ENCODE data around the gene PRPF40A. TPM values are rescaled to one million over a fixed set of nuclear protein-coding genes. Genes with fewer than 3 reads are reported as not detected.

PRPF40A gene
- total and polyA plus RNA-seq, 2 of the 8 experiments (the other 6 are each of a cell fraction or from before 2014, with no cell fraction given): 85.5 to 176 TPM

GRCh38 chr2:152624805-152625204, 92.5 kb downstream of the PRPF40A start:
- FAIRE-seq: no peak
- CTCF ChIA-PET (ENCODE audit: partially characterized antibody): interaction anchor here (0.5 to 3.9 kb wide), 3 partner anchors 11 to 313 kb away, joined by 3 to 30 read pairs (median 6); no protein-coding TSS in a partner anchor
- TF ChIP-seq POLR2AphosphoS5 (IDR thresholded peaks at IDR 0.05; ENCODE audit: low read depth, low read length): no peak

More at GRCh38 chr2:152624805-152625204, 92.5 kb downstream of the PRPF40A start:
- H3K23ac ChIP-seq (ENCODE audit: insufficient read length): no peak overlapping the region
- H3K18ac ChIP-seq (ENCODE audit: extremely low read depth, low read length): no peak overlapping the region
- no peaks in the 10 kb centered on the region for H3K79me1 ChIP-seq (ENCODE audit: low read depth, low read length)
- no peak overlapping the region for H2BK12ac ChIP-seq (ENCODE audit: low read depth, low read length)
- no peaks in the 10 kb centered on the region for H3K4me1 ChIP-seq (replicated peaks in 1 of 4; ENCODE audit: control insufficient read depth in 3 of 4, insufficient read depth in 4 of 4, low read length in 3 of 4)
- H2BK15ac ChIP-seq (ENCODE audit: low read length): no peak overlapping the region
- H4K5ac ChIP-seq (ENCODE audit: insufficient read length, low read depth, low read length): no peak overlapping the region
- H3K4ac ChIP-seq (replicated peaks; ENCODE audit: insufficient read length, low read depth, low read length): no peak overlapping the region
- H2AFZ ChIP-seq (ENCODE audit: low read length): no peak overlapping the region
- H3K4me3 ChIP-seq (ENCODE audit: extremely low read depth in 1 of 4, insufficient read depth in 2 of 4, low read depth in 3 of 4, low read length in 4 of 4): no peak overlapping the region
- 91% methylated on average over 3 of the region's 3 CpGs; no CpG with 5 or more reads in 1 of the 2 experiments for WGBS, 2 experiments (ENCODE audit: extremely low coverage in 1 of 2, insufficient coverage in 1 of 2, insufficient read length in 1 of 2, insufficient replicate concordance in 2 of 2, low coverage in 1 of 2, low lambda C conversion rate in 2 of 2, missing lambda C conversion rate in 1 of 2)
- POLR2A ChIA-PET (ENCODE audit: partially characterized antibody): no interaction called here
- DNase-seq (ENCODE audit: low read depth in 1 of 2, low spot score in 2 of 2): no peak
- no peaks in the 10 kb centered on the region for H3K23me2 ChIP-seq (ENCODE audit: low read depth, low read length)
- H2BK5ac ChIP-seq (ENCODE audit: low read depth, low read length): no peak overlapping the region
- no peak overlapping the region for H3K27ac ChIP-seq (ENCODE audit: low read depth, low read length)
- no peaks in the 10 kb centered on the region for H3K27me3 ChIP-seq (replicated peaks in 1 of 4; ENCODE audit: control insufficient read depth in 3 of 4, extremely low read depth in 1 of 4, insufficient read depth in 3 of 4, low read length in 3 of 4)
- H2BK120ac ChIP-seq (replicated peaks; ENCODE audit: low read depth, low read length): no peak overlapping the region
- no peak overlapping the region for H2AK5ac ChIP-seq (ENCODE audit: low read depth, low read length)
- H3K4me2 ChIP-seq (ENCODE audit: insufficient read depth in 1 of 2, low read depth in 2 of 2, low read length in 2 of 2): no peak overlapping the region
- H3K36me3 ChIP-seq (ENCODE audit: control insufficient read depth in 2 of 4, insufficient read depth in 4 of 4, low read length in 3 of 4): peaks cover 8 to 30% (median 23%) of the 10 kb centered on the region in 4 experiments
- H3K56ac ChIP-seq (replicated peaks; ENCODE audit: insufficient read length, low read depth, low read length): no peak overlapping the region
- H3K79me2 ChIP-seq (ENCODE audit: control insufficient read depth in 1 of 2, insufficient read depth in 2 of 2, low read length in 2 of 2): no peaks in the 10 kb centered on the region
- no peak overlapping the region for H4K91ac ChIP-seq (replicated peaks; ENCODE audit: insufficient read length, low read length)
- H4K20me1 ChIP-seq (replicated peaks in 1 of 2; ENCODE audit: control insufficient read depth in 1 of 2, insufficient read depth in 2 of 2, low read length in 2 of 2): no peaks in the 10 kb centered on the region
- H2BK20ac ChIP-seq (ENCODE audit: low read length): no peak overlapping the region
- H3K14ac ChIP-seq (ENCODE audit: insufficient read length): no peak overlapping the region
- no peaks in the 10 kb centered on the region for H3K9me3 ChIP-seq (ENCODE audit: insufficient read depth in 2 of 2, low read depth in 1 of 2, low read length in 1 of 2)
- H3K9ac ChIP-seq (replicated peaks in 1 of 4; ENCODE audit: extremely low read depth in 1 of 4, low read depth in 3 of 4, low read length in 3 of 4): no peak overlapping the region
- no peak overlapping the region for H4K8ac ChIP-seq (ENCODE audit: extremely low read depth, insufficient read depth, low read length)

All from H1 (cell line).